ENCODE results near the gene MICAL1. TPM values are rescaled to one million over a fixed set of nuclear protein-coding genes. Genes with fewer than 3 reads are reported as not detected.

MICAL1 gene
- total RNA-seq, 1 donor from 2014 or later = 40.1 TPM

DNA sequence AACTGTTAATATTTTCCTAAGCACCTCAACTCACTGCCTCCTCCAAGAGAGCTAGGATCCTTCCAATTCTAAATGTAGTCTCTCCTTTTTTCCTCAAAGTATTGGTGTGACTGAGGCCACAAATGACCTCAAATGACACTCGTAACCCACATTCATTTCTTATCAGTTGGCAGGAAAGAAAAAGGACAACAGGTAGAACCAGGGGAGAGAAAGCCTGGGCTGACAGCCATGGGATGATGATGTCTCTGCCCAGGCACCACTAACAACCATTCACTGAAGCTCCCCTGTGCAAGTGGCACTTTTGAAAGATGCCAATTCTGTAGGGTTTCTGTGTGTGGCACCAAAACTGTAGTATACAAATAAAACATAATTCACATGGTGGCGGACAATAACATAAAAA, 20.1 kb upstream of the MICAL1 start:
- H3K4me3 ChIP-seq (ENCODE audit: low read depth, low read length) = no peak overlapping the region
- no peak for DNase-seq (ENCODE audit: low read depth)
- TF ChIP-seq, protein P1, sequence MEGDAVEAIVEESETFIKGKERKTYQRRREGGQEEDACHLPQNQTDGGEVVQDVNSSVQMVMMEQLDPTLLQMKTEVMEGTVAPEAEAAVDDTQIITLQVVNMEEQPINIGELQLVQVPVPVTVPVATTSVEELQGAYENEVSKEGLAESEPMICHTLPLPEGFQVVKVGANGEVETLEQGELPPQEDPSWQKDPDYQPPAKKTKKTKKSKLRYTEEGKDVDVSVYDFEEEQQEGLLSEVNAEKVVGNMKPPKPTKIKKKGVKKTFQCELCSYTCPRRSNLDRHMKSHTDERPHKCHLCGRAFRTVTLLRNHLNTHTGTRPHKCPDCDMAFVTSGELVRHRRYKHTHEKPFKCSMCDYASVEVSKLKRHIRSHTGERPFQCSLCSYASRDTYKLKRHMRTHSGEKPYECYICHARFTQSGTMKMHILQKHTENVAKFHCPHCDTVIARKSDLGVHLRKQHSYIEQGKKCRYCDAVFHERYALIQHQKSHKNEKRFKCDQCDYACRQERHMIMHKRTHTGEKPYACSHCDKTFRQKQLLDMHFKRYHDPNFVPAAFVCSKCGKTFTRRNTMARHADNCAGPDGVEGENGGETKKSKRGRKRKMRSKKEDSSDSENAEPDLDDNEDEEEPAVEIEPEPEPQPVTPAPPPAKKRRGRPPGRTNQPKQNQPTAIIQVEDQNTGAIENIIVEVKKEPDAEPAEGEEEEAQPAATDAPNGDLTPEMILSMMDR (conservative IDR thresholded peaks at IDR 0.05; ENCODE audit: low read depth, low read length) = no peak

DNA sequence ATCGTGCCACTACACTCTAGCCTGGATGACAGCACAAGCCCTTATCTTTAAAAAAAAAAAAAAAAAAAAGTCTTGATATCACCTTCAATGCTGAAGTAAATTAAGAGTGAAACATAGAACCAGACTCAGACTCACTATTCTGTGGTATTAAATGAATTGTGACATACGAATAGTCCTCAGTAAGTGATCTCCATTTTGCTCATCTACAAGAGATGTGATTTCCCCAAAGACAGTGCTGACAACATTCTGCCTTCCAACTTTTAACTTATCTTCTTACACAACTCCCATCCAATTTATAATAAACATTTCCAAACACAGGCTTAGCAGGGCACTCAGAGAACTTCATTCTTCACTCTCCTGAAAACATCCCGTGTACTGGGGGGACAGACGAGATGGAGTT, 19.4 kb upstream of the MICAL1 start:
- H3K4me3 ChIP-seq (ENCODE audit: low read depth, low read length) = no peak overlapping the region

DNA sequence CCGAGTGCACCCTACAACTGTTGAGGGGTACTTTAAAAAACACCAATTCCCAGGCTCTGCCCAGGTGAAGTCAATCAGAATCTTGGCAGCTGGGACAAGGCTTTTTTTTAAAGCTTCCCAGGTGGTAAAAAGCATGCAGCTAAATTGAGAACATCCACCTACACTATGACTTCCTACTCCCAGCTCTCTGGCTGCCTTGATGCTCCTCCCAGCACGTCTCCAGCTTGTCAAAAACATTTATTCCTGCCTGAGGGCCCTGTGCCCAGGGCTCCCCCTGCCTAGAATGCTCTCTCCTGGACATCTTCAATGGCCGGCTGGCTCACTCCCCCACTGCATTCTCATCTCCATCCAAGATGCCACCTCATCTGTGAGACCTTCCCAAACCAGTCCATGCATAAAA, 17.5 kb upstream of the MICAL1 start:
- no peak for DNase-seq (ENCODE audit: low read depth)
- no peak overlapping the region for H3K4me3 ChIP-seq (ENCODE audit: low read depth, low read length)
- TF ChIP-seq, protein P1 (conservative IDR thresholded peaks at IDR 0.05; ENCODE audit: low read depth, low read length) = no peak

More for the DNA sequence above, 19.4 kb upstream of the MICAL1 start:
- TF ChIP-seq, protein P1 (conservative IDR thresholded peaks at IDR 0.05; ENCODE audit: low read depth, low read length) = no peak
- no peak for DNase-seq (ENCODE audit: low read depth)

DNA sequence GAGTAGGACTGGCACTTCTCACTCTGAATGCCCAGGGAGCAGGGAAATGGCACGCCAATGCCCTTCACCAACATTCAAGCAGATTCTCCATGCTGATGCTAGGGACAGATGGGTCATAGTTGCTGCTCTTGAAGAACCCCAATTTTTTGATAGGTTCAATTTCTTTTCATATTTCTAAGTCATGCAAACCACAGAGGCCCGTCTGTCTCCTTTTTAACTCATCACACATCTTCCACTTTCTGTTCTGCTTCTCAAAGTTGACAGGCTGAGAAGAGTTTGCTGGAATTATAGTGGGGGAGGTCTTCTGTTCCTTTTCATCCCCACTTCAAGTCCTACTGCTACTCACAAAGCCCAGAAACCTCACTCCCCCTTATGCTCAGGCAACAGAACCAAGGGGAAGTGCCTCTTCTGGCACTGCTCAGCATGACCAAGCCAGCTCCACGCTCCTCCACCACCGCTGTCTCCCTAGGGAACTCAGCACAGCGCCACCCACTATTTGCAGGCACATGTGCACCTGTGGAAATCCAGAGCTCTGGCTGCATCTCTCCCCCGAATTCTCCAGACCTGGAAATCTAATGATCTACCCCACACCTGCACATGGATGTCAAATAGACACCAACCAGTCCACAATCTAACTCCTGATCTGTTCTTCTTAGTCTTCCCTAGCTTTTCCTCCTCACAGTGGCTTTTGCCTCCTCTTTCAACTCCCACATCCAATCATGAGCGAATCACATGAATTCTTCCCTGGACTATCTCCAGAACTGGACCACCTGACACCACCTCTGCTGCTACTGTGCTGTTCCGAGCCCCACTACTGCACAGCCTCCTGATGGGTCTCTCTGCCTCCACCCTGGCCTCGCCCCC, 16.8 kb upstream of the MICAL1 start:
- no peak for DNase-seq (ENCODE audit: low read depth)
- no peak overlapping the region for H3K4me3 ChIP-seq (ENCODE audit: low read depth, low read length)
- TF ChIP-seq, protein P1 (conservative IDR thresholded peaks at IDR 0.05; ENCODE audit: low read depth, low read length) = no peak

DNA sequence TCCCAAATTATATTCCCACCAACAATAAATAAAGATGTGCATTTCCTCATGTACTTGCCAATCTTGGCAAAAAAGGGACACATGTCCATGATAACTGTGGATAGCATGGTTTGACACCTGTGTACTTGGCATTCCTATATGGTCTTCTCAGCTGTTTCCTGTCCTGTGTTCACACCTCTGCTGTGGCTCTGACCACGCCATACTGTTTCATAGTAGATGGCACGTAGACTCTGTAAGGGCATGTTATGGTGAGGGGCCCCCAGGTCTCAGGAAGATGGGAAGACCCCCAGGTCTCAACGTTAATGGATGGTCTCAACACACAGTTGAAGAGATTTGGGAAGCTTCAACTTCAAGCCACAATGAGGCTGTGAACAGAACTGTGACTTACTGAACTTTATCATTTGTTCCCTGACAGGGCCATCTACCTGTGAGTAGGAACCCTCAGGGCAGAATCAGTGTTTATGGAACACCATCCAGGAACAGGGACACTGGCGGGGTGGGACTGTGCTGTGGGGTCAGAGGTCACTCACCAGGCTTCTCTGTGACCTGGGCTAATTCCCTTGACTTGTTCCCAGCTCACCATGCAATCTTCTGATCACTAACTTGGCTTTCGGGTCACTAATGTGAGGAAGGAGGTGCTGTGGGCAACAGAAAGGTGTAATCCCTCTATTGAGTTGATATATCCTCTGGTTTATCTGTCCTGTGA, 15.7 kb upstream of the MICAL1 start:
- H3K4me3 ChIP-seq (ENCODE audit: low read depth, low read length) = no peak overlapping the region
- TF ChIP-seq, protein P1 (conservative IDR thresholded peaks at IDR 0.05; ENCODE audit: low read depth, low read length) = no peak
- DNase-seq (ENCODE audit: low read depth) = no peak

DNA sequence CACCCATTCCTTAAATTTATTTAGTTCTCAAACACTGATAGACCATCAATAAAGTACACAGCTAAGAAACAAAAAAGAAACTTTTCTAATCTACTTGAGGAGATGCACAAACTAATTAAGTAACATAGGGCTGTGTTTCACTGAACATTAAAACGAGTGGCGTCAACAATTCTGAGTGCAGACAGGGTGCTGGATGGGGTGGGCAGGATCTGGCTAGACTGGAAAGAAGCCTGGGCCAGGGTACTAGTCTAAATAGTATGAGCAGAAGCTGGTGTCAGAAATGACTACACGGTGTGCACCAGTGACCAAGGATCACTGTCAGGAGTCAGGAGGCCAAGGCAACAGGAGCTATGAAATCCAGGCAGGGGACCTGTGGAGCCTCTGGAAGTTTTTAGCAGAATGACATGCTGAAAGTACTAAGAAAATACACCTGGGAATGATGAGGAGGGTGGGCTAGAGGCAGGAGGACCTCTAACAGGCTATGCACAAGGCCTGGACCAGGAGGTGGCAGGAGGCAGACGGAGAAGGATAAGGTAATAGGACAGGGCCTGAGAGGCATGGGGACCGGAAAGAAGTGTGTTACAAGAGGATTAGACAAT, 14.1 kb upstream of the MICAL1 start:
- H3K4me3 ChIP-seq (ENCODE audit: low read depth, low read length) = no peak overlapping the region
- DNase-seq (ENCODE audit: low read depth) = no peak
- TF ChIP-seq, protein P1 (conservative IDR thresholded peaks at IDR 0.05; ENCODE audit: low read depth, low read length) = no peak
